ENCODE data around the gene FEV.

DNA sequence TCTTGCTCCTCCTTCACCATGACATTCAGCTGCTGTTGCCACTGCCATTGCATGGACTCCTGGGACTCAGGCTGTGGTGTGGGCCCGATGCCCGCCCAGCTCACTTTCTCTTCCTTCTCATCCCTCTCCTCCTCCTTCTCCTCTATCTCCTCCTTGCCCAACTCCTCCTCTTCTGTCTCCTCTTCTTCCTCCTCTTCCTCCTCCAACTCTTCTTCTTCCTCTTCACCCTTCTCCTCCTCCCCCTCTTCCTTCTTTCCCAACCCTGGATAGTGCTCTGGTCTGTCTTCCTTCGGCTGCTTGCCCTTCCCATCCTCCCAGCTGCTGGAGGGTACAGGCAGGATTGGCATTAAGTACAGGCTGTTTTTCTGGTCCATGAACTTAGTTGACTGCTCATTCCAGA is 19.0 kb upstream of the FEV start:
- TF ChIP-seq, protein P1, sequence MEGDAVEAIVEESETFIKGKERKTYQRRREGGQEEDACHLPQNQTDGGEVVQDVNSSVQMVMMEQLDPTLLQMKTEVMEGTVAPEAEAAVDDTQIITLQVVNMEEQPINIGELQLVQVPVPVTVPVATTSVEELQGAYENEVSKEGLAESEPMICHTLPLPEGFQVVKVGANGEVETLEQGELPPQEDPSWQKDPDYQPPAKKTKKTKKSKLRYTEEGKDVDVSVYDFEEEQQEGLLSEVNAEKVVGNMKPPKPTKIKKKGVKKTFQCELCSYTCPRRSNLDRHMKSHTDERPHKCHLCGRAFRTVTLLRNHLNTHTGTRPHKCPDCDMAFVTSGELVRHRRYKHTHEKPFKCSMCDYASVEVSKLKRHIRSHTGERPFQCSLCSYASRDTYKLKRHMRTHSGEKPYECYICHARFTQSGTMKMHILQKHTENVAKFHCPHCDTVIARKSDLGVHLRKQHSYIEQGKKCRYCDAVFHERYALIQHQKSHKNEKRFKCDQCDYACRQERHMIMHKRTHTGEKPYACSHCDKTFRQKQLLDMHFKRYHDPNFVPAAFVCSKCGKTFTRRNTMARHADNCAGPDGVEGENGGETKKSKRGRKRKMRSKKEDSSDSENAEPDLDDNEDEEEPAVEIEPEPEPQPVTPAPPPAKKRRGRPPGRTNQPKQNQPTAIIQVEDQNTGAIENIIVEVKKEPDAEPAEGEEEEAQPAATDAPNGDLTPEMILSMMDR (IDR thresholded peaks at IDR 0.05; ENCODE audit: low read length) = no peak
- TF ChIP-seq EZH2 (optimal IDR thresholded peaks at IDR 0.05; ENCODE audit: low read depth, low read length) = no peak
- no peak for TF ChIP-seq EZH2phosphoT487 (IDR thresholded peaks at IDR 0.05; ENCODE audit: low read length)
